ENCODE measurements around the gene SCARB1.

SCARB1 gene

GRCh38 chr12:124861898-124862676 is 1.6 kb downstream of the SCARB1 start:
- DNase-seq, result no peak

- no peak for DNase-seq
Observed at GRCh38 chr12:124861492-124861891, 2.2 kb downstream of the SCARB1 start.

- no peak for DNase-seq
Observed at GRCh38 chr12:124857921-124858461, 5.7 kb downstream of the SCARB1 start.

GRCh38 chr12:124856842-124857178 is 6.9 kb downstream of the SCARB1 start:
- no peak for DNase-seq

GRCh38 chr12:124856132-124856841 is 7.4 kb downstream of the SCARB1 start:
- DNase-seq, result no peak

GRCh38 chr12:124855275-124855957 is 8.2 kb downstream of the SCARB1 start:
- no peak for DNase-seq

- DNase-seq, result no peak
Observed at GRCh38 chr12:124854637-124855184, 9.0 kb downstream of the SCARB1 start.

- no peak for DNase-seq
Observed at GRCh38 chr12:124853781-124854636, 9.7 kb downstream of the SCARB1 start.

GRCh38 chr12:124852911-124853427 is 10.7 kb downstream of the SCARB1 start:
- no peak for DNase-seq

- no peak for DNase-seq
Observed at GRCh38 chr12:124852329-124852831, 11.3 kb downstream of the SCARB1 start.

GRCh38 chr12:124851342-124851741 is 12.3 kb downstream of the SCARB1 start:
- no peak for DNase-seq

- DNase-seq, result no peak
Observed at GRCh38 chr12:124849382-124849781, 14.3 kb downstream of the SCARB1 start.

GRCh38 chr12:124848621-124849380 is 14.9 kb downstream of the SCARB1 start:
- no peak for DNase-seq

GRCh38 chr12:124847113-124848074 is 16.3 kb downstream of the SCARB1 start:
- no peak for DNase-seq

GRCh38 chr12:124844411-124845397 is 19.0 kb downstream of the SCARB1 start:
- DNase-seq, result no peak

GRCh38 chr12:124842800-124843510 is 20.7 kb downstream of the SCARB1 start:
- DNase-seq, result no peak

- DNase-seq, result no peak
Observed at GRCh38 chr12:124842073-124842749, 21.5 kb downstream of the SCARB1 start.

All from cortex of kidney (tissue), 1 donor.